OCI-LY7 (cell line): ENCODE results near the gene MYO9B. TPM values are rescaled to one million over a fixed set of nuclear protein-coding genes. Genes with fewer than 3 reads are reported as not detected.

ENCODE experiments used
- BruUV-seq: library from RNA; stranded (reverse); fragments of 400-500 nt; replicated peaks from 2 replicates; lab custom pipeline; 2021; lab: Mats Ljungman, UMichigan
- CTCF ChIA-PET: fragments of 300-600 bp; sonication (Branson Sonifier 250); formaldehyde crosslinking; loops from one replicate; lab custom pipeline; 2022; ENCODE audit warnings: antibody characterized with exemption; ENCODE audit not compliant: unreplicated experiment; lab: Charles Lee
- POLR2A ChIA-PET: fragments of 300-600 bp; sonication (Branson Sonifier 250); formaldehyde crosslinking; loops from one replicate; lab custom pipeline; 2022; ENCODE audit warnings: antibody characterized with exemption; lab: Charles Lee
- DNase-seq: peaks from one replicate; pipeline ENCODE4 v3.0.0-alpha.2; 2015; ENCODE audit warnings: low spot score
- H2AFZ ChIP-seq: fragments of 200-600 bp; sonication (generic), shearing (Covaris generic); 2 replicates; pipeline ENCODE4 v1.6.1; 2014; ENCODE audit warnings: mild to moderate bottlenecking, antibody characterized with exemption, low read length, moderate library complexity
- H3K27ac ChIP-seq: fragments of 200-600 bp; sonication (generic); 2 replicates; pipeline ENCODE4 v1.5.1; 2014; ENCODE audit warnings: mixed run types, low read depth, mild to moderate bottlenecking, moderate library complexity, low read length, inconsistent platforms; ENCODE audit not compliant: poor library complexity, severe bottlenecking
- H3K36me3 ChIP-seq: fragments of 200-600 bp; sonication (generic); 2 replicates; pipeline ENCODE4 v1.6.1; 2014; ENCODE audit warnings: mild to moderate bottlenecking, antibody characterized with exemption, low read length, moderate library complexity, mixed read lengths; ENCODE audit not compliant: insufficient read depth
- H3K4me1 ChIP-seq: fragments of 200-600 bp; sonication (generic); 2 replicates; pipeline ENCODE4 v1.5.1; 2014; ENCODE audit warnings: mild to moderate bottlenecking, low read length; ENCODE audit not compliant: insufficient read depth, poor library complexity, severe bottlenecking
- H3K4me2 ChIP-seq: fragments of 200-600 bp; sonication (generic); 2 replicates; pipeline ENCODE4 v1.6.1; 2014; ENCODE audit warnings: mild to moderate bottlenecking, low read length
- H3K4me3 ChIP-seq: fragments of 200-600 bp; sonication (generic); 2 replicates; pipeline ENCODE4 v1.5.1; 2014; ENCODE audit warnings: mild to moderate bottlenecking, low read depth, low read length; ENCODE audit not compliant: poor library complexity, severe bottlenecking
- H3K79me2 ChIP-seq: fragments of 200-600 bp; sonication (generic); 2 replicates; pipeline ENCODE4 v1.6.1; 2016; ENCODE audit warnings: low read depth, mild to moderate bottlenecking, low read length, moderate library complexity, mixed read lengths; ENCODE audit not compliant: insufficient read depth
- H3K9me2 ChIP-seq: fragments of 200-600 bp; sonication (generic); 2 replicates; pipeline ENCODE4 v1.6.1; 2016; ENCODE audit warnings: mild to moderate bottlenecking, low read length, mixed read lengths; ENCODE audit not compliant: insufficient read depth
- H3K9me3 ChIP-seq: fragments of 200-600 bp; sonication (generic); 2 replicates; pipeline ENCODE4 v1.6.1; 2014; ENCODE audit warnings: mild to moderate bottlenecking, mixed run types, low read length, mixed read lengths
- H4K20me1 ChIP-seq: fragments of 200-600 bp; sonication (generic); 2 replicates; pipeline ENCODE4 v1.6.1; 2014; ENCODE audit warnings: mild to moderate bottlenecking, antibody characterized with exemption, low read length, moderate library complexity, mixed read lengths; ENCODE audit not compliant: insufficient read depth
- CTCF ChIP-seq: fragments of 200-600 bp; sonication (generic); conservative IDR thresholded peaks from 2 replicates; pipeline ENCODE4 v1.5.1; 2014; ENCODE audit warnings: mild to moderate bottlenecking, antibody characterized with exemption, low read length, moderate library complexity, mixed read lengths
- EZH2phosphoT487 ChIP-seq: fragments of 200-600 bp; sonication (generic); IDR thresholded peaks from 2 replicates; pipeline ENCODE4 v1.6.1; 2018; ENCODE audit warnings: low read depth, borderline replicate concordance, mild to moderate bottlenecking, mixed run types, antibody characterized with exemption, low read length, moderate library complexity, mixed read lengths
- intact Hi-C: fragments of 100-400 bp; cut with micrococcal nuclease; formaldehyde crosslinking; loops from one replicate; pipeline ENCODE4 v1.10.0; 2022; ENCODE audit not compliant: unreplicated experiment
- total RNA-seq, 2 experiments: library from RNA; depleted of rRNA in 1 of 2; stranded (reverse); fragments of >200 nt in 1 of 2; shearing (Covaris generic) in 1 of 2; gene quantifications; 2 replicates each; pipeline ENCODE4 v1.2.3, GENCODE V29; 2014 to 2022

MYO9B gene
- total RNA-seq, 2 experiments from 2014 or later, result 74.7 to 150 TPM

DNA sequence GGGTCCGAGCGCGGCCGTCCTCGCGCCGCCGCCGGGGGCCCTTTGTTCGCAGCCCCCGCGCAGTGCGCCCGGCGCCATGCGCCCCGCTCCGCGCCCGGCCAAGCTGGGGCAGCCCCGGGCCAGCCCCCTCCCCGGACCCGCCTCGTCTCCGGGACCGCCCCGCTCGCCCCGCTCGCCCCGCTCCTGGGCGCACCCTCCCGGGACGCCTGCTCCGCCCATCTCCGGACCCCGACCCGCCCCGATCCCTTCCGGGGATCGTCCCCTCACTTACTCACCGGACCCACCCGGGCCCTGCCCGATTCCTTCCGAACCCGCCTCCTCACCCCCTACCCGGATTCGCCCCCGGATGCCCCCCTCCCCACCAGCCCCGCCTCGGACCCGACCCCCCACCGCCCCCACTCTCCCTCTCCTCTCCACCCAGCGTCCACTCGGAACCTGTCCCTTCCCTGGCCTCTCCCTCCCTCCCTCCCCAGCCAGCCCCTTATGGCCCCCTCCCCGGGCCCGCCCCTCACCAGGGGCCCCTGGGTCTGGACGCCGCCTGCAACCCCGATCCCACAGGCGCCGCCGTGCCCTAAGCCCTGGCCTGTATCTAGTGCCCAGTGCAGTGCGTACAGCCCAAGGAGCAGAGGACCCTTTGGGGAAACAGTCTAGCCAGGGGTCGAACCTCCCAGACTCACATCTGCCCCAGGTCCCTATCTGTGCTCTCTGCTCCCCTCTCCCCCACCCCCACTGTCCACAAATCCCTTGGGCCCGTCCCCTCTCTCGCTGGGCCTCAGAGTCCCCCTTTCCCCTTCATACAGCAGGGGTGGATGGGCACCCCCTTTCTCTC is 48.7 kb upstream of the MYO9B start, which contains the start of gene CPAMD8:
Gene CPAMD8 (minus strand): TSS at position 105 of the 829 bp plus-strand sequence. CDS start 168 bp downstream, outside the sequence.
- intact Hi-C loops, result no loop called here
- TF ChIP-seq CTCF (no peak), EZH2phosphoT487 (no peak)
- Histone ChIP-seq H2AFZ (peak within 1 kb of the TSS; percentile 42), H3K9me2 (no peaks in the 10 kb centered on the region), H3K36me3 (no peaks in the 10 kb centered on the region), H3K4me2 (no peak within 1 kb of the TSS), H3K9me3 (no peaks in the 10 kb centered on the region), H3K4me1 (peaks cover 22% of the 10 kb centered on the region), H3K4me3 (no peak within 1 kb of the TSS), H4K20me1 (no peaks in the 10 kb centered on the region), H3K27ac (no peak within 1 kb of the TSS), H3K79me2 (no peaks in the 10 kb centered on the region)
- DNase-seq, result no peak
- POLR2A ChIA-PET, result no interaction called here
- no TSS peak for BruUV-seq
- CTCF ChIA-PET, result no interaction called here

- H3K9me3 ChIP-seq, result no peaks in the 10 kb centered on the region
- no peaks in the 10 kb centered on the region for H3K36me3 ChIP-seq
- H3K27ac ChIP-seq, result no peak overlapping the region
- peaks cover 18% of the 10 kb centered on the region for H3K4me1 ChIP-seq
- no peak for DNase-seq
- no peak overlapping the region for H3K4me2 ChIP-seq
- no peaks in the 10 kb centered on the region for H3K79me2 ChIP-seq
- H4K20me1 ChIP-seq, result no peaks in the 10 kb centered on the region
- H2AFZ ChIP-seq, result no peak overlapping the region
- TF ChIP-seq CTCF (no peak), EZH2phosphoT487 (no peak)
- ChIA-PET POLR2A (no interaction called here), CTCF (no interaction called here)
- H3K9me2 ChIP-seq, result no peaks in the 10 kb centered on the region
- intact Hi-C loops, result no loop called here
- H3K4me3 ChIP-seq, result no peak overlapping the region
- no TSS peak for BruUV-seq
These were observed 48.0 kb upstream of the MYO9B start for GRCh38 chr19:17027535-17027975.

GRCh38 chr19:17031741-17032140 is 43.8 kb upstream of the MYO9B start:
- CTCF ChIA-PET, result no interaction called here
- no peak overlapping the region for H3K4me3 ChIP-seq
- no peak for TF ChIP-seq EZH2phosphoT487
- no peak for TF ChIP-seq CTCF

More at GRCh38 chr19:17031741-17032140, 43.8 kb upstream of the MYO9B start:
- no peaks in the 10 kb centered on the region for H3K4me1 ChIP-seq
- no peaks in the 10 kb centered on the region for H3K79me2 ChIP-seq
- BruUV-seq, result no TSS peak
- H3K9me2 ChIP-seq, result no peaks in the 10 kb centered on the region
- no peak overlapping the region for H3K27ac ChIP-seq
- H4K20me1 ChIP-seq, result no peaks in the 10 kb centered on the region
- intact Hi-C loops, result no loop called here
- H3K4me2 ChIP-seq, result no peak overlapping the region
- POLR2A ChIA-PET, result no interaction called here
- no peak for DNase-seq
- H3K36me3 ChIP-seq, result no peaks in the 10 kb centered on the region
- H3K9me3 ChIP-seq, result no peaks in the 10 kb centered on the region
- H2AFZ ChIP-seq, result no peak overlapping the region
